ENCODE results near the gene NPHP4. TPM values are rescaled to one million over a fixed set of nuclear protein-coding genes. Genes with fewer than 3 reads are reported as not detected.

The NPHP4 gene
- total RNA-seq, 6 experiments from 2014 or later: 1.5 to 6.0 (median 2.0) TPM

DNA sequence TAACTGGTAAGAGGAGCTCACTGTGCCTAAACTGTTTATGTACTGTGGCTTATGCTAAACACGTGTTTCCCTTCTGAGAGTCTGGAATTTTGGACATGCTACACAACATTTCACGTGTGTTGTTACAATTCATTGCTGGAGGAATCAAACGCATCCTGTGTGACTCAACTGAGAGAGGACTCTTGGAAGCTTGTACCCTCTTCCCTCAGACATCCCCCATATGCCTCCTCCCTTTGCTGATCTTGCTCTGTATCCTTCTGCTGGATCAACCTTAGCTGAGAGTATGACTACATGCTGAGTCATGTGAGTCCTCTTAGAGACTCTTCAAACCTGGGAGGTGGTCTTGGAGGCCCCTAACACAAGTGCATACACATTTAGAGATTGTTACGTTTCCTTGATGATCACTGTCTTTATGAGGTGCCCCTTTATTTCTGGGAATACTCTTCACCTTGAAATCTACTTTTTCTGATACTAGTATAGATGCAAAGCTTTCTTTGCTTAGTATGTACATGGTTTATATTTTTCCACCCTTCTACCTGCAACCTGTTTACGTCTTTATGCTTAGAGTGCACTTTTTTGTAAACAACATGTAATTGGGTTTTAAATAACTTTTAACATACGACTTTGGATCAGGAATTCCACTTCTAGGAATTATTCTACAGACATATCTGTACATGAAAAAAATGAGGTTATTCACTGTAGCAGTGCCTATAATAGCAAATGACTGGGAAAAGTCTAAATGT, 8.7 kb downstream of the NPHP4 start:
- TF ChIP-seq POLR2A (IDR thresholded peaks at IDR 0.05): no peak
- TF ChIP-seq, protein P1, sequence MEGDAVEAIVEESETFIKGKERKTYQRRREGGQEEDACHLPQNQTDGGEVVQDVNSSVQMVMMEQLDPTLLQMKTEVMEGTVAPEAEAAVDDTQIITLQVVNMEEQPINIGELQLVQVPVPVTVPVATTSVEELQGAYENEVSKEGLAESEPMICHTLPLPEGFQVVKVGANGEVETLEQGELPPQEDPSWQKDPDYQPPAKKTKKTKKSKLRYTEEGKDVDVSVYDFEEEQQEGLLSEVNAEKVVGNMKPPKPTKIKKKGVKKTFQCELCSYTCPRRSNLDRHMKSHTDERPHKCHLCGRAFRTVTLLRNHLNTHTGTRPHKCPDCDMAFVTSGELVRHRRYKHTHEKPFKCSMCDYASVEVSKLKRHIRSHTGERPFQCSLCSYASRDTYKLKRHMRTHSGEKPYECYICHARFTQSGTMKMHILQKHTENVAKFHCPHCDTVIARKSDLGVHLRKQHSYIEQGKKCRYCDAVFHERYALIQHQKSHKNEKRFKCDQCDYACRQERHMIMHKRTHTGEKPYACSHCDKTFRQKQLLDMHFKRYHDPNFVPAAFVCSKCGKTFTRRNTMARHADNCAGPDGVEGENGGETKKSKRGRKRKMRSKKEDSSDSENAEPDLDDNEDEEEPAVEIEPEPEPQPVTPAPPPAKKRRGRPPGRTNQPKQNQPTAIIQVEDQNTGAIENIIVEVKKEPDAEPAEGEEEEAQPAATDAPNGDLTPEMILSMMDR (IDR thresholded peaks at IDR 0.05): no peak
- intact Hi-C loops (cut with DNase I): no loop called here
- Histone ChIP-seq H3K9me3 (no peaks in the 10 kb centered on the region), H3K4me3 (no peak overlapping the region), H3K27me3 (no peaks in the 10 kb centered on the region), H3K4me1 (no peaks in the 10 kb centered on the region), H3K36me3 (no peaks in the 10 kb centered on the region), H3K27ac (no peak overlapping the region)
- ATAC-seq (no peak), DNase-seq (no peak)
- WGBS (ENCODE audit: insufficient coverage, low coverage, low lambda C conversion rate, missing lambda C conversion rate): 74% methylated on average over 6 of the region's 6 CpGs

DNA sequence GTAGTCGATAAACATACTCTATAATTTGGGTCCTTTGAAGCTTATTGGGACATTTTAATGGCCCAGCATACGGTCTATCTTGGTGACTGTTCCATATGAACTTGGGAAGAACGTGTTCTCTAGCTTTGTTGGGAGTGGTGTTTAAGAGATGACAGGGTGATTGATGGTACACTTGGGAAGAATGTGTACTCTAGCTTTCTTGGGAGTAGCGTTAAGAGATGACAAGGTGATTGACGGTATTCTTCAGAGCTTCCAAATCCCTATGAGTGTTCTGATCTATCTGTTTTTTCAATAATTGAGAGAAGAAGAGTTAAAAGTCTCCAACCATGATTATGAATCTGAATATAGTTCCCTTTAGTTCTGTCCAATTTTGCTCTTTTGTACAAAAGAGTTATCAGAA, 9.4 kb downstream of the NPHP4 start:
- H3K27me3 ChIP-seq: no peaks in the 10 kb centered on the region
- no peaks in the 10 kb centered on the region for H3K9me3 ChIP-seq
- 30% methylated on average over 3 of the region's 5 CpGs for WGBS (ENCODE audit: insufficient coverage, low coverage, low lambda C conversion rate, missing lambda C conversion rate)
- intact Hi-C loops (cut with DNase I): no loop called here
- H3K4me3 ChIP-seq: no peak overlapping the region
- TF ChIP-seq, protein P1 (IDR thresholded peaks at IDR 0.05): no peak
- TF ChIP-seq POLR2A (IDR thresholded peaks at IDR 0.05): no peak
- DNase-seq (no peak), ATAC-seq (no peak)
- no peaks in the 10 kb centered on the region for H3K4me1 ChIP-seq
- no peak overlapping the region for H3K27ac ChIP-seq
- no peaks in the 10 kb centered on the region for H3K36me3 ChIP-seq

DNA sequence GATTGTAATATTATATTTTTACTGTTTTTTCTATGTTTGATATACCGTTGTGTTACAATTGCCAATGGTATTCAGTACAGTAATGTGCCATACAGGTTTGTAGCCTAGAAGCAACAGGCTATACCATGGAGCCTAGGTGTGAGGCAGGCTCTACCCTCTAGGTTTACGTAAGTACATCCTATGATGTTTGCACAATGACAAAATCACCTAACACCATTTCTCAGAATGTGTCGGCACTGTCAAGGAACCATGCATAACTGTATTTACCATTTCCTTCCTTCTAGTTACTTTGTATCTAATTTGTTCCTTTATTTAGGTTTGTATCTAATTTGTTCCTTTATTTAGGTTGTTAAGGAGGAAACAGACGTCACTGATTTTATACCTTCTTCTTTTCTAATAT, 9.9 kb downstream of the NPHP4 start:
- WGBS (ENCODE audit: insufficient coverage, low coverage, low lambda C conversion rate, missing lambda C conversion rate): 74% methylated on average over 4 of the region's 4 CpGs
- Histone ChIP-seq H3K36me3 (no peaks in the 10 kb centered on the region), H3K4me3 (no peak overlapping the region), H3K27me3 (no peaks in the 10 kb centered on the region), H3K27ac (no peak overlapping the region), H3K9me3 (no peaks in the 10 kb centered on the region), H3K4me1 (no peaks in the 10 kb centered on the region)
- intact Hi-C loops (cut with DNase I): no loop called here
- TF ChIP-seq, protein P1 (IDR thresholded peaks at IDR 0.05): no peak
- no peak for TF ChIP-seq POLR2A (IDR thresholded peaks at IDR 0.05)
- ATAC-seq (no peak), DNase-seq (no peak)

DNA sequence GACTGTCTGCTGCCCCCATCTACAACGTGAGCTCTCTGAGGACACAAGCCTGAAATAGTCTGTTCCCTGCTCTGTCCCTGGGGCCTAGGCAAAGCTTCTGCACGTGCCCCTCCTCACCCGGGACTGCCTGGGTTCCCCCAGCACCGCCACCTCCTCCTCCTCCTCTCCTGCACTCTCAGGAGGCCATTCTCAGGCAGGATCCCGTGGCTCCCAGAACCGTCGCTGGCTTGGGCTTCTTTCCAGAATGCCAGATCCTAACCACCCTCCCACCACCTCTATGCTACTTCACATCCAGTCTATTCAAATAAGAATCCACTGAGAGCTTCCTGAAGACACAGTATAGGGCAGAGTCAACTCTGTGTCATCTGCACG, 11.2 kb downstream of the NPHP4 start:
- Histone ChIP-seq H3K4me1 (no peaks in the 10 kb centered on the region), H3K27me3 (no peaks in the 10 kb centered on the region), H3K4me3 (no peak overlapping the region), H3K27ac (no peak overlapping the region), H3K9me3 (no peaks in the 10 kb centered on the region), H3K36me3 (no peaks in the 10 kb centered on the region)
- 77% methylated on average over 8 of the region's 8 CpGs for WGBS (ENCODE audit: insufficient coverage, low coverage, low lambda C conversion rate, missing lambda C conversion rate)
- intact Hi-C loops (cut with DNase I): no loop called here
- no peak for ATAC-seq
- DNase-seq: peak in 1 of 3 donors; percentile 8
- no peak for TF ChIP-seq POLR2A (IDR thresholded peaks at IDR 0.05)
- TF ChIP-seq, protein P1 (IDR thresholded peaks at IDR 0.05): no peak

Data from right lobe of liver (tissue), 6 donors.